Measurements from ENCODE around the gene PTH1R.

The PTH1R gene

GRCh38 chr3:46948830-46949671, 71.5 kb downstream of the PTH1R start:
- no peaks in the 10 kb centered on the region for H3K27me3 ChIP-seq (ENCODE audit: control insufficient read depth, low read length)
- H3K4me2 ChIP-seq (ENCODE audit: low read length) = no peak overlapping the region
- H3K36me3 ChIP-seq (ENCODE audit: control insufficient read depth, low read length) = peaks cover 71% of the 10 kb centered on the region
- no peak overlapping the region for H3K4me3 ChIP-seq (ENCODE audit: low read length)
- H4K20me1 ChIP-seq (ENCODE audit: control insufficient read depth, insufficient read depth, low read depth, low read length) = peaks cover 46% of the 10 kb centered on the region
- TF ChIP-seq CTCF (IDR thresholded peaks at IDR 0.05; ENCODE audit: low read depth, low read length, poor library complexity, severe bottlenecking) (no peak), EZH2phosphoT487 (IDR thresholded peaks at IDR 0.05; ENCODE audit: borderline replicate concordance, low read length) (no peak)
- peaks cover 44% of the 10 kb centered on the region for H3K4me1 ChIP-seq (ENCODE audit: control insufficient read depth, low read length)
- no peaks in the 10 kb centered on the region for H3K9me3 ChIP-seq (ENCODE audit: control insufficient read depth, insufficient read depth, low read length)
- peaks cover 98% of the 10 kb centered on the region for H3K79me2 ChIP-seq (ENCODE audit: control insufficient read depth, low read length)
- no peaks in the 10 kb centered on the region for H3F3A ChIP-seq (ENCODE audit: control insufficient read depth, insufficient read depth)
- H3K27ac ChIP-seq (ENCODE audit: low read depth, low read length) = no peak overlapping the region
- H3K9me2 ChIP-seq (replicated peaks; ENCODE audit: control insufficient read depth, low read length) = no peaks in the 10 kb centered on the region

DNA sequence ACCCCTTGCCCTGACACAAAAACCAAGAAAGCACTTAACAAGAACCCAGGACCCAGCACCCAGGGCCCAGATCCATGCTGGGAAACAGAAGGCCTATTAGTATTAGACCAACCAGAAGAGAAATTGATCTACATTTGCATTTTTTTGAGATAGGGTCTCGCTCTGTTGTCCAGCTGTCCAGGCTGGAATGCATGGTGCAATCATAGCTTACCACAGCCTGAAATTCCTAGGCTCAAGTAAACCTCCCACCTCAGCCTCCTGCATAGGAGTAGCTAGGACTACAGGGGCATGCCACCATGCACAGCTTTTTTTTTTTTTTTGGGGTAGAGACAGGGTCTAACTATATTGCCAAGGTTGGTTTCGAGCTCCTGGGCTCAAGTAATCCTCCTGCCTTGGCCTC, 72.7 kb downstream of the PTH1R start:
- Histone ChIP-seq H3F3A (ENCODE audit: control insufficient read depth, insufficient read depth) (no peaks in the 10 kb centered on the region), H3K79me2 (ENCODE audit: control insufficient read depth, low read length) (peaks cover 98% of the 10 kb centered on the region), H3K36me3 (ENCODE audit: control insufficient read depth, low read length) (peaks cover 69% of the 10 kb centered on the region), H3K9me2 (replicated peaks; ENCODE audit: control insufficient read depth, low read length) (no peaks in the 10 kb centered on the region), H3K27ac (ENCODE audit: low read depth, low read length) (no peak overlapping the region), H3K27me3 (ENCODE audit: control insufficient read depth, low read length) (no peaks in the 10 kb centered on the region), H4K20me1 (ENCODE audit: control insufficient read depth, insufficient read depth, low read depth, low read length) (peaks cover 46% of the 10 kb centered on the region; the same call in 1 of the 2 replicates), H3K4me2 (ENCODE audit: low read length) (no peak overlapping the region), H3K4me1 (ENCODE audit: control insufficient read depth, low read length) (peaks cover 55% of the 10 kb centered on the region), H3K9me3 (ENCODE audit: control insufficient read depth, insufficient read depth, low read length) (no peaks in the 10 kb centered on the region), H3K4me3 (ENCODE audit: low read length) (no peak overlapping the region)
- no peak for TF ChIP-seq CTCF (IDR thresholded peaks at IDR 0.05; ENCODE audit: low read depth, low read length, poor library complexity, severe bottlenecking)
- no peak for TF ChIP-seq EZH2phosphoT487 (IDR thresholded peaks at IDR 0.05; ENCODE audit: borderline replicate concordance, low read length)

DNA sequence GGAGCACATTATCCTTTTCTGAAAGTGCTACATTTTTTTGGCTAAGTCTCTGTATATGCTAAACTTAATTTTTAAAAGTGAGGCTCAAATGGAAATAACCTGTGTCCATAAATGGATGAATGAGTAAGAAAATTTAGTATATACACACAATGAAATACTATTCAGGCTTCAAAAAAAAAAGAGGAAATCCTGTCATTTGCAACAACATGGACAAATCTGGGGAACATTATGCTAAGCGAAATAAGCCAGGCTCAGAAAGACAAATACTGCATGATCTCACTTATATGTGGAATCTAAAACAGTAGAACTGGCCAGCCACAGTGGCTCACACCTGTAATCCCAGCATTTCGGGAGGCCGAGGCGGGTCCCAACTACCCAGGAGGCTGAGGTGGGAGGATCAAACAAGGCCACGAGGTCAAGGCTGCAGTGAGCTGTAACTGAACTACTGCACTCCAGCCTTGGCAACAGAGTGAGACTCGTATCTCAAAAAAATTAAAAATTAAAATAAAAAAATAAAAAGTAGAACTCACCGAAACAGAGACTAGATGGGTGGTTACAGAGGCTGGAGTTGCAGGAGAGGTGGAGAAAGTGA, 73.2 kb downstream of the PTH1R start:
- H3K27ac ChIP-seq (ENCODE audit: low read depth, low read length) = no peak overlapping the region
- no peaks in the 10 kb centered on the region for H3K9me2 ChIP-seq (replicated peaks; ENCODE audit: control insufficient read depth, low read length)
- no peaks in the 10 kb centered on the region for H3K27me3 ChIP-seq (ENCODE audit: control insufficient read depth, low read length)
- no peaks in the 10 kb centered on the region for H3K9me3 ChIP-seq (ENCODE audit: control insufficient read depth, insufficient read depth, low read length)
- peaks cover 98% of the 10 kb centered on the region for H3K79me2 ChIP-seq (ENCODE audit: control insufficient read depth, low read length)
- TF ChIP-seq CTCF (IDR thresholded peaks at IDR 0.05; ENCODE audit: low read depth, low read length, poor library complexity, severe bottlenecking) (no peak), EZH2phosphoT487 (IDR thresholded peaks at IDR 0.05; ENCODE audit: borderline replicate concordance, low read length) (no peak)
- peaks cover 48% of the 10 kb centered on the region; the same call in 1 of the 2 replicates for H4K20me1 ChIP-seq (ENCODE audit: control insufficient read depth, insufficient read depth, low read depth, low read length)
- peaks cover 66% of the 10 kb centered on the region for H3K36me3 ChIP-seq (ENCODE audit: control insufficient read depth, low read length)
- H3K4me1 ChIP-seq (ENCODE audit: control insufficient read depth, low read length) = peaks cover 61% of the 10 kb centered on the region
- no peak overlapping the region for H3K4me3 ChIP-seq (ENCODE audit: low read length)
- no peak overlapping the region for H3K4me2 ChIP-seq (ENCODE audit: low read length)
- H3F3A ChIP-seq (ENCODE audit: control insufficient read depth, insufficient read depth) = no peaks in the 10 kb centered on the region
